Body of pancreas (tissue), 4 donors: ENCODE measurements around the gene FNIP1. TPM values are rescaled to one million over a fixed set of nuclear protein-coding genes. Genes with fewer than 3 reads are reported as not detected.

Source experiments
- ATAC-seq: fragments of 150-250 bp; one replicate; pipeline ENCODE4 v1.9.1; 2016
- DNase-seq, 4 donors: peaks; one replicate each; pipeline ENCODE4 v3.0.0-alpha.2; 2019
- H3K27ac ChIP-seq, 4 donors: fragments of 200-600 bp; sonication (generic); 1 replicate in 3 of 4; 2 replicates in 1 of 4; pipeline versions ENCODE4 v1.5.1 to v1.6.1; 2016 to 2019; ENCODE audit warnings: mild to moderate bottlenecking in 1 of 4, mixed read lengths in 1 of 4, moderate library complexity in 1 of 4
- H3K27me3 ChIP-seq, 2 donors: fragments of 200-600 bp; sonication (generic); one replicate each; pipeline ENCODE4 v1.6.0; 2016; ENCODE audit warnings: mild to moderate bottlenecking in 1 of 2
- H3K36me3 ChIP-seq, 2 donors: fragments of 200-600 bp; sonication (generic); replicated peaks in 1 of 2; 2 replicates each; pipeline ENCODE4 v1.5.1; 2016; ENCODE audit warnings: low read depth in 2 of 2; ENCODE audit not compliant: insufficient read depth in 1 of 2
- H3K4me1 ChIP-seq: fragments of 200-600 bp; sonication (generic); one replicate; pipeline ENCODE4 v1.6.0; 2016
- H3K4me3 ChIP-seq, 2 donors: fragments of 200-600 bp; sonication (generic); 1 replicate in 1 of 2; 2 replicates in 1 of 2; pipeline ENCODE4 v1.5.1; 2016 to 2019
- H3K9me3 ChIP-seq, 3 donors: fragments of 200-600 bp; sonication (generic); 1 replicate in 2 of 3; 2 replicates in 1 of 3; pipeline ENCODE4 v1.5.1; 2016
- POLR2A ChIP-seq, 3 donors: fragments of 450-650 bp; IDR thresholded peaks; one replicate each; pipeline ENCODE4 v1.6.1; 2016; ENCODE audit warnings: antibody characterized with exemption in 3 of 3, mild to moderate bottlenecking in 2 of 3
- WGBS, 2 donors: methylation state at CpG; one replicate each; pipeline ENCODE4 v1.1.5; 2017; 5-methylcytosine and 5-hydroxymethylcytosine counted together
- intact Hi-C: fragments of 100-400 bp; cut with DNase I; formaldehyde crosslinking; loops from one replicate; pipeline ENCODE4 v1.15.1; 2023
- total RNA-seq, 2 donors: library from RNA; depleted of rRNA; stranded (reverse); fragments of >200 nt; gene quantifications; one replicate each; pipeline ENCODE4 v1.1.0, GENCODE V29; 2016
- TF ChIP-seq, protein P1 (sequence below), 7 experiments: fragments of 450-650 bp in 4 of 7; fragments of 200-600 bp in 3 of 7; sonication (generic) in 3 of 7; IDR thresholded peaks; one replicate each; pipeline ENCODE4 v1.5.1; 2016 to 2019; ENCODE audit warnings: antibody characterized with exemption in 7 of 7

The FNIP1 gene
- total RNA-seq, 2 donors from 2014 or later = 20.5 to 35.9 TPM

DNA sequence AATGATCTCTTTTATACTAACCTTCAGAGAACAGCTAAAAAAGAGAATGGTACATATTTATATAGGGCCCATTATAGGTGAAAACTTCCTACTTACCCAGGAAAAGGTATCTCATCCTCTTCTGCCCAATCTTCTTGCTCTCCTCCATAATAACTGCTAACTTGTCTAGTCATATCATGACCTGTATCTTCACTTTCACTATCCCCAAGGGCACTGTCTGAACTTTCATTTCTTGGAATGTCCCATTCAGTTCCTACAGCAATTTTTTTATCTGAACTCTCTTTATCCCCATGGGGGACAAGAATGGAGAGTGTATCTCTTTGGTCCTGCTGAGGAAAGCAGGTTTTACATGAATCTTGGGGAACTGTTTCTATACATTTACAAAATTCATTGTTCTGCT is 125.4 kb downstream of the FNIP1 start:
- Histone ChIP-seq H3K9me3 (no peaks in the 10 kb centered on the region), H3K27ac (peak overlapping the region in 1 of 4 donors; percentile 48), H3K27me3 (no peaks in the 10 kb centered on the region), H3K4me3 (no peak overlapping the region), H3K4me1 (peaks cover 19% of the 10 kb centered on the region), H3K36me3 (peaks cover 0 to under 1% of the 10 kb centered on the region in 2 donors)
- intact Hi-C loops = no loop called here
- DNase-seq (no peak), ATAC-seq (no peak)
- no peak for TF ChIP-seq POLR2A (IDR thresholded peaks at IDR 0.05)
- TF ChIP-seq, protein P1, sequence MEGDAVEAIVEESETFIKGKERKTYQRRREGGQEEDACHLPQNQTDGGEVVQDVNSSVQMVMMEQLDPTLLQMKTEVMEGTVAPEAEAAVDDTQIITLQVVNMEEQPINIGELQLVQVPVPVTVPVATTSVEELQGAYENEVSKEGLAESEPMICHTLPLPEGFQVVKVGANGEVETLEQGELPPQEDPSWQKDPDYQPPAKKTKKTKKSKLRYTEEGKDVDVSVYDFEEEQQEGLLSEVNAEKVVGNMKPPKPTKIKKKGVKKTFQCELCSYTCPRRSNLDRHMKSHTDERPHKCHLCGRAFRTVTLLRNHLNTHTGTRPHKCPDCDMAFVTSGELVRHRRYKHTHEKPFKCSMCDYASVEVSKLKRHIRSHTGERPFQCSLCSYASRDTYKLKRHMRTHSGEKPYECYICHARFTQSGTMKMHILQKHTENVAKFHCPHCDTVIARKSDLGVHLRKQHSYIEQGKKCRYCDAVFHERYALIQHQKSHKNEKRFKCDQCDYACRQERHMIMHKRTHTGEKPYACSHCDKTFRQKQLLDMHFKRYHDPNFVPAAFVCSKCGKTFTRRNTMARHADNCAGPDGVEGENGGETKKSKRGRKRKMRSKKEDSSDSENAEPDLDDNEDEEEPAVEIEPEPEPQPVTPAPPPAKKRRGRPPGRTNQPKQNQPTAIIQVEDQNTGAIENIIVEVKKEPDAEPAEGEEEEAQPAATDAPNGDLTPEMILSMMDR (IDR thresholded peaks at IDR 0.05) = no peak

DNA sequence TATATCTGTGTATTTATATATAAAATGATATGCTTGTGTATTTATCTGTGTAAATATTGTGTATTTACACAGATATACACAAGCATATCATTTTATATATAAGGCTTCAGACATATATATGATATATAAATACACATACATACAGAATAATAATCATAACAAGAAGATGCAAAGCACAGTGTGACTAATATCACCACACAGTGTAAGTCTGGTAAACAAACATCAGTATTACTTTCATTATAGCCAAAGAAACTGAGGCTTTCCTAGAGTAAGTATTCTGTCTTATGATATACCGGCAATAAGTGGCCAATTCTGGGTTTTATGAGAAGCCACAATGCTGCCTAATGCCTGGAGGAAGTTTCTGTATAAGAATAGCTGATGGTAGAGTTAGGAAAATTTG is 131.9 kb downstream of the FNIP1 start:
- no peak overlapping the region for H3K4me3 ChIP-seq
- H3K4me1 ChIP-seq = no peaks in the 10 kb centered on the region
- ATAC-seq (no peak), DNase-seq (no peak)
- no peak for TF ChIP-seq POLR2A (IDR thresholded peaks at IDR 0.05)
- TF ChIP-seq, protein P1 (IDR thresholded peaks at IDR 0.05) = no peak
- 95% methylated on average over 1 of the region's 1 CpG for WGBS, 2 donors
- intact Hi-C loops = no loop called here
- no peak overlapping the region for H3K27ac ChIP-seq
- peaks cover 0 to 7% (median 3%) of the 10 kb centered on the region in 3 donors for H3K9me3 ChIP-seq
- peaks cover 0 to under 1% of the 10 kb centered on the region in 2 donors for H3K36me3 ChIP-seq
- no peaks in the 10 kb centered on the region for H3K27me3 ChIP-seq

DNA sequence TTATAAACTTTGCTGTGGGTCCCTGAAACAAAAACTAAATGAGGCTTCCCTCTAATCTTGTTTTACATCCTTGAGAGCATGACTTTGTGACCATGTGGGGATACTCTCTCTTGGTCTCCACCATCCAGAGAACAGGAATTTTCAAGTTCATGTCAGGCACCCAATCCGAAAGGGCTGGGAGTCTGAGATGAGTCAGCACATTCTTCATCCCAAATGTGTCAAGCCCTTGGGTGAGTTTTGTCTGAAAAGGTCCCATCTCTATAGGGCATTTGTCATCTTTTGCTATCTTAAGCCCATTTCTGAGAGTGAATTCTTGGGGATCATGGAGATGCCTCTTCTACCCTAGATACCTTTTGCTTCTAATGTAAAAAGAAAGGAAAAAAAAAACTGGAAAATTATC is 134.9 kb downstream of the FNIP1 start:
- DNase-seq (no peak), ATAC-seq (no peak)
- intact Hi-C loops = no loop called here
- Histone ChIP-seq H3K4me3 (no peak overlapping the region), H3K4me1 (no peaks in the 10 kb centered on the region), H3K27ac (no peak overlapping the region), H3K9me3 (peaks cover 0 to 7% (median 3%) of the 10 kb centered on the region in 3 donors), H3K27me3 (no peaks in the 10 kb centered on the region), H3K36me3 (peaks cover 0 to 7% of the 10 kb centered on the region in 2 donors)
- WGBS, 2 donors = 90 to 92% methylated on average over 1 of the region's 1 CpG
- TF ChIP-seq, protein P1 (IDR thresholded peaks at IDR 0.05) = no peak
- no peak for TF ChIP-seq POLR2A (IDR thresholded peaks at IDR 0.05)

DNA sequence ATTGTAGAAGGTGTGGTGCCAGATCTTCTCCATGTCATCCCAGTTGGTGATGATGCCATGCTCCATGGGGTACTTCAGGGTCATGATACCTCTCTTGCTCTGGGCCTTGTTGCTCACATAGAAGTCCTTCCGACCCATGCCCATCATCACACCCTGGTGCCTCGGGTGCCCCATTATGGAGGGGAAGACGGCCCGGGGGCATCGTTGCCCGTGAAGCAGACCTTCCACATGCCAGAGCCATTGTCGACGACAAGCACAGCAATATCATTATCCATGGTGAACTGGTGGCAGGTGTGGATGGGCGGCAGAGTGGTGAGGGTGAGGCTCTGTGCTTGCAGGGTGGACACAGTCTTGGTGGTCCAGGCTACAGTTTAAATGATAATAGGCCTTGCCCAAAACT is 137.0 kb downstream of the FNIP1 start:
- ATAC-seq = no peak
- Histone ChIP-seq H3K9me3 (peaks cover 0 to 7% (median 3%) of the 10 kb centered on the region in 3 donors), H3K36me3 (peaks cover 0 to 7% of the 10 kb centered on the region in 2 donors), H3K27me3 (no peaks in the 10 kb centered on the region), H3K27ac (no peak overlapping the region), H3K4me3 (no peak overlapping the region), H3K4me1 (no peaks in the 10 kb centered on the region)
- intact Hi-C loops = no loop called here
- 93 to 98% methylated on average over 9 of the region's 9 CpGs for WGBS, 2 donors
- no peak for DNase-seq
- TF ChIP-seq, protein P1 (IDR thresholded peaks at IDR 0.05) = no peak
- TF ChIP-seq POLR2A (IDR thresholded peaks at IDR 0.05) = no peak

DNA sequence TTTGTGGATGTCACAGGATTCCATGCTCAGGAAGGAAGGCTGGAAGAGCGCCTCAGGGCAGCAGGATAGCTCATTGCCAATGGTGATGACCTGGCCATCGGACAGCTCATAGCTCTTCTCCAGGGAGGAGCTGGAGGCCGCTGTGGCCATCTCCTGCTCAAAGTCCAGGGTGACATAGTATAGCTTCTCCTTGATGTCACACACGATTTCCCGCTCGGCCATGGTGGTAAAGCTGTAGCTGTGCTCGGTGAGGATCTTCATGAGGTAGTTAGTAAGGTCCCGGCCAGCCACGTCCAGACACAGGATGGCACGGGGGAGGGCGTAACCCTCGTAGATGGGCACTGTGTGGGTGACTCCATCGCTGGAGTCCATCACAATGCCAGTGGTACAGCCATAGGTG is 137.5 kb downstream of the FNIP1 start:
- Histone ChIP-seq H3K27me3 (no peaks in the 10 kb centered on the region), H3K27ac (no peak overlapping the region), H3K4me3 (no peak overlapping the region), H3K36me3 (peaks cover 0 to 7% of the 10 kb centered on the region in 2 donors), H3K9me3 (peaks cover 0 to 7% (median 3%) of the 10 kb centered on the region in 3 donors), H3K4me1 (peaks cover 3% of the 10 kb centered on the region)
- DNase-seq (no peak), ATAC-seq (no peak)
- WGBS, 2 donors = 97% methylated on average over 8 to 13 of the region's 13 CpGs
- TF ChIP-seq, protein P1 (IDR thresholded peaks at IDR 0.05) = no peak
- TF ChIP-seq POLR2A (IDR thresholded peaks at IDR 0.05) = no peak
- intact Hi-C loops = no loop called here
